Kidney epithelial cell (primary cell): ENCODE data around the gene RAE1. TPM values are rescaled to one million over a fixed set of nuclear protein-coding genes. Genes with fewer than 3 reads are reported as not detected.

ENCODE experiments used
- DNase-seq: peaks from one replicate; pipeline ENCODE4 v3.0.0-alpha.2; 2010; ENCODE audit warnings: low read depth
- H3K27me3 ChIP-seq: 2 replicates; pipeline ENCODE4 v1.6.0; 2011; ENCODE audit warnings: low read length; ENCODE audit not compliant: control insufficient read depth, insufficient read depth
- H3K36me3 ChIP-seq: 2 replicates; pipeline ENCODE4 v1.5.1; 2011; ENCODE audit warnings: low read length; ENCODE audit not compliant: control insufficient read depth, insufficient read depth
- H3K4me3 ChIP-seq: 2 replicates; pipeline ENCODE4 v1.5.1; 2011; ENCODE audit warnings: low read depth, mild to moderate bottlenecking, control low read depth, low read length
- CTCF ChIP-seq: IDR thresholded peaks from 2 replicates; pipeline ENCODE4 v1.5.1; 2011; ENCODE audit warnings: mild to moderate bottlenecking, moderate library complexity, low read length, control low read depth, inconsistent platforms; ENCODE audit not compliant: insufficient read depth, poor library complexity, severe bottlenecking
- total RNA-seq: library from RNA; depleted of rRNA; stranded (reverse); fragments of >200 nt; gene quantifications from 2 replicates; pipeline ENCODE4 v1.2.3, GENCODE V29; 2015

Gene RAE1
- total RNA-seq, 1 donor from 2014 or later: 42.9 TPM

GRCh38 chr20:57317316-57317788, 33.7 kb upstream of the RAE1 start:
- DNase-seq: no peak
- no peak for TF ChIP-seq CTCF
- Histone ChIP-seq H3K36me3 (no peaks in the 10 kb centered on the region), H3K4me3 (no peak overlapping the region), H3K27me3 (no peaks in the 10 kb centered on the region)

GRCh38 chr20:57317789-57318371, 33.2 kb upstream of the RAE1 start:
- no peak for TF ChIP-seq CTCF
- no peak overlapping the region for H3K4me3 ChIP-seq
- no peaks in the 10 kb centered on the region for H3K27me3 ChIP-seq
- no peaks in the 10 kb centered on the region for H3K36me3 ChIP-seq
- DNase-seq: no peak

- no peak for DNase-seq
- Histone ChIP-seq H3K27me3 (no peaks in the 10 kb centered on the region), H3K4me3 (no peak overlapping the region), H3K36me3 (no peaks in the 10 kb centered on the region)
- no peak for TF ChIP-seq CTCF
These were observed 31.5 kb upstream of the RAE1 start for GRCh38 chr20:57319584-57319983.

- no peak for DNase-seq
- Histone ChIP-seq H3K4me3 (no peak overlapping the region), H3K36me3 (no peaks in the 10 kb centered on the region), H3K27me3 (no peaks in the 10 kb centered on the region)
- no peak for TF ChIP-seq CTCF
These were observed 30.7 kb upstream of the RAE1 start for GRCh38 chr20:57320358-57320757.

- no peak for DNase-seq
- no peaks in the 10 kb centered on the region for H3K27me3 ChIP-seq
These were observed 29.9 kb upstream of the RAE1 start for GRCh38 chr20:57321142-57321541.

More at GRCh38 chr20:57321142-57321541, 29.9 kb upstream of the RAE1 start:
- H3K4me3 ChIP-seq: no peak overlapping the region
- no peaks in the 10 kb centered on the region for H3K36me3 ChIP-seq
- no peak for TF ChIP-seq CTCF
